ENCODE data around the gene HIF1A. TPM values are rescaled to one million over a fixed set of nuclear protein-coding genes. Genes with fewer than 3 reads are reported as not detected.

HIF1A gene
- total RNA-seq, 1 donor from 2014 or later: 87.0 TPM

GRCh38 chr14:61670576-61670975 is 24.7 kb upstream of the HIF1A start:
- Histone ChIP-seq H3K36me3 (no peaks in the 10 kb centered on the region), H3K27ac (no peak overlapping the region), H3K27me3 (no peaks in the 10 kb centered on the region), H3K4me1 (no peaks in the 10 kb centered on the region), H3K4me3 (no peak overlapping the region), H3K9me3 (no peaks in the 10 kb centered on the region)
- no peak for TF ChIP-seq CTCF (IDR thresholded peaks at IDR 0.05)
- no peak for DNase-seq (ENCODE audit: low spot score in 2 of 2)
- intact Hi-C loops (cut with DNase I): no loop called here

GRCh38 chr14:61671082-61671481 is 24.2 kb upstream of the HIF1A start:
- no peaks in the 10 kb centered on the region for H3K4me1 ChIP-seq
- no peak overlapping the region for H3K27ac ChIP-seq
- H3K4me3 ChIP-seq: no peak overlapping the region
- no peaks in the 10 kb centered on the region for H3K36me3 ChIP-seq
- DNase-seq (ENCODE audit: low spot score in 2 of 2): no peak
- H3K9me3 ChIP-seq: no peaks in the 10 kb centered on the region
- TF ChIP-seq CTCF (IDR thresholded peaks at IDR 0.05): no peak
- no peaks in the 10 kb centered on the region for H3K27me3 ChIP-seq
- intact Hi-C loops (cut with DNase I): no loop called here

GRCh38 chr14:61672796-61673195 is 22.5 kb upstream of the HIF1A start:
- no peaks in the 10 kb centered on the region for H3K4me1 ChIP-seq
- no peak overlapping the region for H3K27ac ChIP-seq
- no peaks in the 10 kb centered on the region for H3K9me3 ChIP-seq
- H3K36me3 ChIP-seq: no peaks in the 10 kb centered on the region
- no peak for DNase-seq (ENCODE audit: low spot score in 2 of 2)
- intact Hi-C loops (cut with DNase I): no loop called here
- no peak for TF ChIP-seq CTCF (IDR thresholded peaks at IDR 0.05)
- no peaks in the 10 kb centered on the region for H3K27me3 ChIP-seq
- H3K4me3 ChIP-seq: no peak overlapping the region

- H3K9me3 ChIP-seq: no peaks in the 10 kb centered on the region
- no peaks in the 10 kb centered on the region for H3K4me1 ChIP-seq
- no peaks in the 10 kb centered on the region for H3K27me3 ChIP-seq
- H3K36me3 ChIP-seq: no peaks in the 10 kb centered on the region
- DNase-seq (ENCODE audit: low spot score in 2 of 2): no peak
- H3K27ac ChIP-seq: no peak overlapping the region
- TF ChIP-seq CTCF (IDR thresholded peaks at IDR 0.05): no peak
- intact Hi-C loops (cut with DNase I): no loop called here
- H3K4me3 ChIP-seq: no peak overlapping the region
Measured at GRCh38 chr14:61673305-61673704, 22.0 kb upstream of the HIF1A start.

GRCh38 chr14:61675291-61675690 is 20.0 kb upstream of the HIF1A start:
- Histone ChIP-seq H3K4me3 (no peak overlapping the region), H3K4me1 (no peaks in the 10 kb centered on the region), H3K27ac (no peak overlapping the region), H3K9me3 (no peaks in the 10 kb centered on the region), H3K36me3 (no peaks in the 10 kb centered on the region), H3K27me3 (no peaks in the 10 kb centered on the region)
- DNase-seq (ENCODE audit: low spot score in 2 of 2): no peak
- no peak for TF ChIP-seq CTCF (IDR thresholded peaks at IDR 0.05)
- intact Hi-C loops (cut with DNase I): no loop called here

- no peak for DNase-seq (ENCODE audit: low spot score in 2 of 2)
- H3K4me1 ChIP-seq: no peaks in the 10 kb centered on the region
- H3K27me3 ChIP-seq: no peaks in the 10 kb centered on the region
- no peak overlapping the region for H3K4me3 ChIP-seq
- intact Hi-C loops (cut with DNase I): no loop called here
- H3K27ac ChIP-seq: no peak overlapping the region
- no peaks in the 10 kb centered on the region for H3K36me3 ChIP-seq
- no peaks in the 10 kb centered on the region for H3K9me3 ChIP-seq
- TF ChIP-seq CTCF (IDR thresholded peaks at IDR 0.05): no peak
Measured at GRCh38 chr14:61677479-61677878, 17.8 kb upstream of the HIF1A start.

Measured in ascending aorta (tissue), 2 donors.